HepG2 (cell line): ENCODE results near the gene HSD3B7. TPM values are rescaled to one million over a fixed set of nuclear protein-coding genes. Genes with fewer than 3 reads are reported as not detected.
A peak's percentile ranks its signal among the peaks of the same experiment; 100 is the strongest.

ENCODE experiments used
- AGO1 ChIP-seq: fragments of 200-400 bp; formaldehyde crosslinking; IDR thresholded peaks from 2 replicates; pipeline ENCODE4 v1.6.1; 2017; ENCODE audit warnings: mild to moderate bottlenecking, low read depth, low read length, moderate library complexity; ENCODE audit not compliant: poor library complexity, severe bottlenecking
- EP300 ChIP-seq, 3 experiments: sonication (generic) in 1 of 3; formaldehyde crosslinking in 1 of 3; IDR thresholded peaks; 2 replicates each; pipeline versions ENCODE4 v1.5.1 to v1.6.1; 2011 to 2020; ENCODE audit warnings: low read depth in 2 of 3, low read length in 2 of 3, borderline replicate concordance in 1 of 3, improper control_type of control experiment in 1 of 3, mild to moderate bottlenecking in 1 of 3, missing genetic modification reagents in 1 of 3, moderate library complexity in 1 of 3
- FOSL1 ChIP-seq: sonication (generic); formaldehyde crosslinking; IDR thresholded peaks from 2 replicates; pipeline ENCODE4 v1.9.0; 2021; ENCODE audit warnings: missing genetic modification reagents, borderline replicate concordance
- GPN1 ChIP-seq: sonication (generic); formaldehyde crosslinking; IDR thresholded peaks from 2 replicates; pipeline ENCODE4 v1.5.1; 2020; ENCODE audit warnings: missing genetic modification reagents, borderline replicate concordance
- HBP1 ChIP-seq: IDR thresholded peaks from 2 replicates; pipeline ENCODE4 v1.6.1; 2016; ENCODE audit warnings: low read depth, control low read depth
- HNF1A ChIP-seq, 2 experiments: sonication (generic) in 1 of 2; formaldehyde crosslinking in 1 of 2; IDR thresholded peaks; 2 replicates each; pipeline versions ENCODE4 v1.4.0 to v1.6.1; 2016 to 2020; ENCODE audit warnings: borderline replicate concordance in 1 of 2, low read depth in 1 of 2, mild to moderate bottlenecking in 1 of 2, missing genetic modification reagents in 1 of 2
- NR2F2 ChIP-seq: IDR thresholded peaks from 2 replicates; pipeline ENCODE4 v1.6.1; 2012; ENCODE audit warnings: low read depth, inconsistent platforms, borderline replicate concordance
- ONECUT2 ChIP-seq: sonication (generic); formaldehyde crosslinking; IDR thresholded peaks from 2 replicates; pipeline ENCODE4 v1.4.0; 2020; ENCODE audit warnings: missing genetic modification reagents
- RORA ChIP-seq: sonication (generic); formaldehyde crosslinking; IDR thresholded peaks from 2 replicates; pipeline ENCODE4 v1.5.0; 2020; ENCODE audit warnings: mild to moderate bottlenecking, missing genetic modification reagents, moderate library complexity
- SKI ChIP-seq: fragments of 450-650 bp; IDR thresholded peaks from one replicate; pipeline ENCODE4 v1.6.1; 2018; ENCODE audit warnings: mild to moderate bottlenecking; ENCODE audit not compliant: partially characterized antibody
- SMAD1 ChIP-seq: sonication (generic); formaldehyde crosslinking; IDR thresholded peaks from 2 replicates; pipeline ENCODE4 v1.4.0; 2020; ENCODE audit warnings: missing genetic modification reagents, low read depth, mild to moderate bottlenecking, borderline replicate concordance
- SMARCE1 ChIP-seq: fragments of 450-650 bp; IDR thresholded peaks from 2 replicates; pipeline ENCODE4 v1.6.1; 2017; ENCODE audit warnings: borderline replicate concordance
- SRF ChIP-seq: IDR thresholded peaks from 2 replicates; pipeline ENCODE4 v1.6.1; 2011; ENCODE audit warnings: mild to moderate bottlenecking, low read depth, low read length, moderate library complexity
- TSC22D2 ChIP-seq: sonication (generic); formaldehyde crosslinking; IDR thresholded peaks from 2 replicates; pipeline ENCODE4 v1.5.1; 2020; ENCODE audit warnings: missing genetic modification reagents, mild to moderate bottlenecking, borderline replicate concordance
- ZNF333 ChIP-seq: sonication (generic); formaldehyde crosslinking; IDR thresholded peaks from 2 replicates; pipeline ENCODE4 v1.4.0; 2020; ENCODE audit warnings: mild to moderate bottlenecking, missing genetic modification reagents, borderline replicate concordance
- ZNF503 ChIP-seq: sonication (generic); formaldehyde crosslinking; IDR thresholded peaks from 2 replicates; pipeline ENCODE4 v1.4.0; 2020; ENCODE audit warnings: missing genetic modification reagents
- ZSCAN25 ChIP-seq: sonication (generic); formaldehyde crosslinking; IDR thresholded peaks from 2 replicates; pipeline ENCODE4 v1.8.0; 2022; ENCODE audit warnings: mild to moderate bottlenecking, missing genetic modification reagents
- ZSCAN29 ChIP-seq: sonication (generic); formaldehyde crosslinking; conservative IDR thresholded peaks from 2 replicates; pipeline ENCODE4 v1.4.0; 2020; ENCODE audit warnings: mild to moderate bottlenecking, missing genetic modification reagents
- polyA plus RNA-seq, 8 experiments: library from polyadenylated mRNA; depleted of rRNA in 3 of 8; stranded (reverse) in 7 of 8; unstranded in 1 of 8; fragments of >200 nt; fragmentation: Illumina TruSeq in 4 of 8; extraction: Trizol in 4 of 8; gene quantifications; 2 replicates each; pipeline versions ENCODE4 v1.2.1 to v1.2.3, GENCODE V29; 2011 to 2016; ENCODE audit warnings: low read depth in 4 of 8, missing spikeins in 1 of 8, mixed read lengths in 1 of 8; ENCODE audit not compliant: insufficient read depth in 1 of 8
- total RNA-seq, 5 experiments: library from RNA; depleted of rRNA; stranded (reverse); fragments of >200 nt; fragmentation: Illumina TruSeq; extraction: Trizol; gene quantifications; 2 replicates each; pipeline ENCODE4 v1.2.3, GENCODE V29; 2016; ENCODE audit warnings: low read depth in 1 of 5
- TF ChIP-seq, protein P1 (sequence below): sonication (generic); formaldehyde crosslinking; conservative IDR thresholded peaks from 2 replicates; pipeline ENCODE4 v1.8.1; 2023; ENCODE audit warnings: missing genetic modification reagents

The HSD3B7 gene
- total and polyA plus RNA-seq, 2 of the 13 experiments (the other 11 are each of a cell fraction or from before 2014, with no cell fraction given), result 32.9 to 69.7 TPM

DNA sequence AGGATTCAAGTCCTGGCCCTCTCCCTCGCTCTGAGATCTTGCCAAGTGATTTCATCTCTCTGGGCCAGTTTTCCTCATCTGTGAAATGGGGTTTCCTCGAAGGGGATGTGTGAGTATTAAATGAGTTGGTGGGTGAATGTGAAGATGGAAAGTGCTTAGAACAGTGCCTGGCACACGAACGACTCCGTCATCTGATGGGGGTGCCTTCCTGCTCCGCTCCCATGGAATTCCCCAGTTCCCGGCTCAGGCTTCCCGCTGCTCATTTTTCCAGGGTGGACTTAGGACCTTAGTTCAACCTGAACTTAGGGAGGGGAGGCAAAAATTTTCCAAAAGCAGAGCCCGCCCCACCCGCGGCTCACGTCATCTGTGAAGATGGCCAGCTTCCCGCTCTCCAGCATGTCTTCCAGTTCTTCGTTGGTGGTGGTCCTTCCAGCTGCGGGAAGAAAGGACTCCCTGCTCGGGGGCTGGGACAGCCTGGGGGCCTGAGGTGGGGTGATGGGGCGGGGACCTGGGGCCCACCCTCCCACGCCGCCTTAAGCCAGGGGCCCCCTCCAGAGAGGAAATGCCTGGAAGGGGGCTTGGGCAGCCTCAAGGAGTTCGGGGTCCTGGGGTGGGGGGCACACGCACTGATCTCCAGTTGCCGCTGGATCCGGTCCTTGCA is 11.4 kb downstream of the HSD3B7 start (continued):
- 0 out of 2 replicates have a peak, but pooled peaks have one; percentile 10 for TF ChIP-seq HNF1A (IDR thresholded peaks at IDR 0.05; ENCODE audit: low read depth)
- no peak; the same call in 1 of the 2 replicates for TF ChIP-seq HNF1A (CRISPR knock-in tag; IDR thresholded peaks at IDR 0.05; ENCODE audit: borderline replicate concordance)
- TF ChIP-seq TSC22D2 (CRISPR knock-in tag), result no peak
- TF ChIP-seq ONECUT2 (CRISPR knock-in tag), result no peak
- TF ChIP-seq ZNF503 (CRISPR knock-in tag), result no peak; the same call in 1 of the 2 replicates
- no peak for TF ChIP-seq SKI
- TF ChIP-seq FOSL1 (CRISPR knock-in tag), result no peak; the same call in 1 of the 2 replicates
- TF ChIP-seq ZSCAN29 (CRISPR knock-in tag), result no peak
- TF ChIP-seq NR2F2, result no peak; the same call in 1 of the 2 replicates
- TF ChIP-seq, protein P1, sequence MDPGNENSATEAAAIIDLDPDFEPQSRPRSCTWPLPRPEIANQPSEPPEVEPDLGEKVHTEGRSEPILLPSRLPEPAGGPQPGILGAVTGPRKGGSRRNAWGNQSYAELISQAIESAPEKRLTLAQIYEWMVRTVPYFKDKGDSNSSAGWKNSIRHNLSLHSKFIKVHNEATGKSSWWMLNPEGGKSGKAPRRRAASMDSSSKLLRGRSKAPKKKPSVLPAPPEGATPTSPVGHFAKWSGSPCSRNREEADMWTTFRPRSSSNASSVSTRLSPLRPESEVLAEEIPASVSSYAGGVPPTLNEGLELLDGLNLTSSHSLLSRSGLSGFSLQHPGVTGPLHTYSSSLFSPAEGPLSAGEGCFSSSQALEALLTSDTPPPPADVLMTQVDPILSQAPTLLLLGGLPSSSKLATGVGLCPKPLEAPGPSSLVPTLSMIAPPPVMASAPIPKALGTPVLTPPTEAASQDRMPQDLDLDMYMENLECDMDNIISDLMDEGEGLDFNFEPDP (CRISPR knock-in tag), result no peak
- no peak for TF ChIP-seq GPN1 (CRISPR knock-in tag)
- TF ChIP-seq SMAD1 (CRISPR knock-in tag), result no peak; the same call in 1 of the 2 replicates
- TF ChIP-seq EP300 (IDR thresholded peaks at IDR 0.05; ENCODE audit: low read depth in 2 of 2, low read length in 2 of 2), result peak; percentile 41 to 81; a peak in 2 of 4 replicates
- TF ChIP-seq EP300 (CRISPR knock-in tag; IDR thresholded peaks at IDR 0.05; ENCODE audit: borderline replicate concordance), result no peak
- no peak for TF ChIP-seq ZSCAN25
- no peak for TF ChIP-seq SRF
- TF ChIP-seq HBP1 (CRISPR knock-in tag), result peak; percentile 58
- TF ChIP-seq AGO1, result no peak
- no peak for TF ChIP-seq ZNF333 (CRISPR knock-in tag)
- TF ChIP-seq SMARCE1, result no peak
- no peak for TF ChIP-seq RORA (CRISPR knock-in tag)
